Activated gamma-delta T cell treated with anti-CD3 and anti-CD28 coated beads, Interleukin-2, amount 50 U/mL, for 16 hours (primary cell): Measurements from ENCODE around the gene TMEM87B.
"Not testable (repeated sequence)": the region's sequence is repeated elsewhere in the genome, so short reads cannot be mapped to it uniquely, and the experiment has no call there.

Source experiments
- DNase-seq: peaks from one replicate; pipeline ENCODE4 v3.0.0-alpha.2; 2020; ENCODE audit warnings: low read depth

TMEM87B gene

GRCh38 chr2:112121682-112122254 lies 66.7 kb downstream of the TMEM87B start:
- peak; percentile 18 for DNase-seq

DNA sequence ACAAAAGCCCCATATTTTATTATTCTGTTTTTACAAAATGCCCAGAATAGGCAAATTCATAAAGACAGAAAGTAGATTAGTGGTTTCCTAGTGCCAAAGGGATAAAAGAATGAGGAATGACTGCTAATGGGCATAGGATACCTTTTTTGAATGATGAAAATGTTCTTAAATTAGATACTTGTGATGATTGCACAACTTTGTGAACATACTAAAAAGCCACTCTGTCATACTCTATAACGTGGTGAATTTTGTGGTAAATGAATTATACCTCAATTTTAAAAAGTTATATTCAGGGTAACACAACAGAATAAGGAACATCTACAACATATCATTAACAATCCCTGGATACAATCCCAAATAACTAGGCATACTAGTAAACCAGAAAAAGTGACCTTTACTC lies 74.0 kb downstream of the TMEM87B start:
- DNase-seq, result no peak

- DNase-seq, result no peak
Observed at GRCh38 chr2:112133344-112133743, 78.3 kb downstream of the TMEM87B start.

- no peak for DNase-seq
Observed at GRCh38 chr2:112134120-112134519, 79.1 kb downstream of the TMEM87B start.

DNA sequence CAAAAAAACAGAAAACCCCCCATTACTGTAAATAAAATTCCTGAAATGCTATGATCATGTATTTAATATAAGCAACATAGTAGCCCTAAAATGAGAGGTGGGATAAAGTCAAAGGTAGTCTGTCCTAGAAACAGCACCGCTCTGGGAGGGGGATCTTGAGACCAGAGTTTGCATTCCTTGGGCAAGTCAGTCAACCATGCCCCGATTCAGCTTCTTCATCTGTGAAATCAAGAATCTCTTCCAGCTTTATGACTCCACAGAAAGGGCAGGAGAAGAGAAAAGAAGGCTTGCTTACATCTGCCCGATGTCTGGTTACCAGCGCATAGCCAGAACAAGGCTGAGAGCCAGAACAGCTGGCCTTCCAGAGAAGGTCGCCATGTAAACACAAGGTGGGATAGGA lies 81.0 kb downstream of the TMEM87B start:
- DNase-seq, result no peak

- no peak for DNase-seq
Observed at GRCh38 chr2:112137516-112138158, 82.6 kb downstream of the TMEM87B start.

GRCh38 chr2:112138159-112139032 lies 83.3 kb downstream of the TMEM87B start, which contains the start of gene FBLN7:
Gene FBLN7, plus strand, starts transcription at chr2:112138385. Its CDS starts 271 bp downstream, at chr2:112138656.
- no peak for DNase-seq

GRCh38 chr2:112139033-112139614 lies 84.1 kb downstream of the TMEM87B start:
- not testable (repeated sequence) for DNase-seq

GRCh38 chr2:112139661-112140204 lies 84.7 kb downstream of the TMEM87B start:
- DNase-seq, result not testable (repeated sequence)

GRCh38 chr2:112140205-112140802 lies 85.2 kb downstream of the TMEM87B start:
- no peak for DNase-seq

DNA sequence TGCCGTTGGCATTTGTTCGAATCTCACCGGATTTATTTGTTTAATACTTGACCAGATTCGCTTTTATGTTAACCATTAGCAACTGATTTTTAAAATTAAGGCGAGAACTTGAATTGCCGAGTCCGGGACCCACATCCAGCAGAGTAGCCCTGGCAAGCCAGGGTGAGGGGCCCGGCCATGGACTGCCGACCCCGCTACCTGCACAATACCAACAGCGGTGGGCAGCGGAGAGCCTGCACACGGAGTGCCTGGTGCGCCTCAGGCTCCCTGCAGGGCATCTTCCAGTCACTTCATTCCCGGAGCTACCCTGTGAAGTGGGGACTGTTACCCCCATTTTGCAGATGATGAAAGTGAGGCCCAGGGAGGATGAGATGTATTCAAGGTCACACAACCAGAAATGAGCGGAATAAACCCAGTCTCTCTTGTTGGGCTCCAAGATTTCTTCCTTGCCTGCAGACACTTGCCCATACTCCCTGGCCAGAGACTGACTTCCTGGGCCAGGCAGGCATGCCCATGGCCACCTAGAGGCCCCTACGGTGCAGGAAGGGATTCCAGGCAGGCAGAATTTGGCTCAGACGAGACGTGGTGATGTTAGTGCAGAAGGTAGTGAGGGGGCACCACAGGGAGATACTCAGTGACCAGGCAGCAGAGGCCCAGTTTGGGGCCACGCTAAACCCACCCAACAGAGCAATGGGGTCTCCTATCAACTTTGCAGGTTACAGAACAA lies 86.0 kb downstream of the TMEM87B start:
- DNase-seq, result no peak

GRCh38 chr2:112141626-112142007 lies 86.5 kb downstream of the TMEM87B start:
- DNase-seq, result no peak

DNA sequence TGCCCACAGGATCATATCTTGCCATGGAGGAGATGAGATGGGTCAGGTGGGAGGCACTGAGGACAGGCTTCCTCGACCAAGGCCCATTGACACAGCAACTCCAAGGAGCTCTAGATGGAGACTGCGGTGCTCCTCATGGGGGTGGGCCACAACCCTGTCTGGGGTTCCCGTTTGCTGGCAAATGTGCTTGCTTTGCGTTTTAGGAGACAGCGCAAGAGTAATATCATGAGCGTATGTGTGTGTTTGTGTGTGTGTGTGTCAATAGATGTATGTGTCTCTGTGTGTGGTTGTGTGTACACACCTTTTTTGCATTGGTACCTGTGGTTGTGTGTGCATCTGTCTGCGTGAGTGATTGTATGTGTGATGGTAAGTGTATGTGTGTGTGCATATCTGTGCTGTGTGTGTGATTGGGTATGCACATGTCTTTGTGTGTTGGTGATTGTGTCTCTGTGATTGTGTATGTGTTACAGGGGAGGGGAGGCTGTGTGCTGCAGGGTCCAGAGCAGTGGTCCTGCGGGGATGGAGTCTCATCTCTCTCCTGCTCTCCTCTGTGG lies 87.5 kb downstream of the TMEM87B start:
- no peak for DNase-seq

GRCh38 chr2:112143150-112143549 lies 88.1 kb downstream of the TMEM87B start:
- no peak for DNase-seq

- no peak for DNase-seq
Observed at GRCh38 chr2:112144966-112145365, 89.9 kb downstream of the TMEM87B start.

DNA sequence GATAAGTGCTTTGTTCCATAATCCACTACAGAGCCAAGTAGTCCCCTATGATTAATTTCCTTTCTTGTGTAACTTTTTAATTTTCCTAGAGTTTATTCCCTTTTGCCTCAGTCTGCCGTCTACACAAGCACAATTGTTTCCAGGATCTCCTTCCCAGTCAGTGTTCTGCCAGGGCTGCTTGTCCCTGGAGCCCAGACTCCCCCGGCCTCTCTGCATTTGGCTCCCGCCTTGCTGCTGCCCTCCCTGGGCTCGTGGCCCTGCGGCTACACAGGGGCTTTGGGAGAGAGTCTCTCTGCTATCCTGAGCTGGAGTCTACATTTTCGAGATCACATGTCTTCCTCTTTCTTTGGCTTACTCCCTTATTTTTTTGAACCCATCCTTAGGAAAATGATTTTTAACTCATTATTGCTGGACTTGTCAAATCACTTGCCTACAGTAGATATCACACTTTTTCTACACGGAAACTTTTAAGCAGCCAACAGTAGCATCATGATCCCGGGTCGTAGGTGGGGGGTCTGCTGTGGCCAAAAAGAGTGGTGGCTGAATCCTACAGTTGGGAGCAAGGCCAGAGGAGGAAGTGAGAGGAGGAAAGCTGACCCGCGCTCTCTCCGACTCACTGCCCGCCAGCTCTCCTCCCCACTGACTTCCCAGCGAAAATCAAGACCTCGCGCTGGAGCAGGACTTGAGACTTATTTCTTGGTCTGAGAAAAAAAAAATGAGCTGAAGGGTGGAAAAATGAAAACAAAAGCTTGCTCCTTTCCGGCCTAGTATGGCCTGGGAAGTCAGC lies 92.5 kb downstream of the TMEM87B start:
- no peak for DNase-seq

DNA sequence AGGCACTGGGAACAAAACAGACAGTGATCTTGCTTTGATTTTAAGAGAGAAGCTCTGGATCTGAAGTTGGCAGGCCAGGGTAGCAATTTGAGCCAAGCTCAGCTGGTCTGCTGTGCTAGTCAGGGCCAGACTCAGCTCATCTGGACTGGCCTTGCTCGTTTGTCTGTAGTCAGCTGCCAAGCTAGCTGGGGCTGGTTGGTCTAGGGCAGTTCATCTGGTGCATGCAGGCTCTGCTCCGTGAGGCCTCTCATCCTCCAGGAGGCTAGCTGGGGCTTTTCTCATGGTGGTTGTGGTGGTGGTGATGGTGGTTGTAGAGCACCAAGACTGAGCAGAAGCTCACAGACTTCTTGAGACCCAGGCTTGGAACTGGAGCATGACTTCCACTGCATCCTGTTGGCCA lies 93.4 kb downstream of the TMEM87B start:
- no peak for DNase-seq

DNA sequence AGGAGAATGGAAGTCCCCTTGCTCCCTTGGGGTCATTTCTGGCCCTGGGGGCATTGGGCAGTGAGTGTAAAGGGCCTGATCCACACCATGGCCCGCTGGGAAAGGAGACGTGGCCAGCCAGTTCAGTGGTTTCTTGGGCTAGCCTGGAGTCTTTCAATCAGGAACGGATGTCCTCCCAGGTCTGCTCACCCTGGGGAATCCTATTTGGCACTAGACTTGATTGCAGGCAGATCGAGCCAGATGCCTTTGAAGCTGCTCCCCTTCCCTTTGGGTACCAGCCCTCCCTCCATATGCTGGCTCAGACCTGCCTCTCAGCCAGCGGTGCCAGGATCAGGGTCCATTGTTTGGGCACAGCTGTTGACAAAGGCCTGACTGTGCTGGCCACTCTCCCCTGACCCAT lies 94.1 kb downstream of the TMEM87B start:
- no peak for DNase-seq

DNA sequence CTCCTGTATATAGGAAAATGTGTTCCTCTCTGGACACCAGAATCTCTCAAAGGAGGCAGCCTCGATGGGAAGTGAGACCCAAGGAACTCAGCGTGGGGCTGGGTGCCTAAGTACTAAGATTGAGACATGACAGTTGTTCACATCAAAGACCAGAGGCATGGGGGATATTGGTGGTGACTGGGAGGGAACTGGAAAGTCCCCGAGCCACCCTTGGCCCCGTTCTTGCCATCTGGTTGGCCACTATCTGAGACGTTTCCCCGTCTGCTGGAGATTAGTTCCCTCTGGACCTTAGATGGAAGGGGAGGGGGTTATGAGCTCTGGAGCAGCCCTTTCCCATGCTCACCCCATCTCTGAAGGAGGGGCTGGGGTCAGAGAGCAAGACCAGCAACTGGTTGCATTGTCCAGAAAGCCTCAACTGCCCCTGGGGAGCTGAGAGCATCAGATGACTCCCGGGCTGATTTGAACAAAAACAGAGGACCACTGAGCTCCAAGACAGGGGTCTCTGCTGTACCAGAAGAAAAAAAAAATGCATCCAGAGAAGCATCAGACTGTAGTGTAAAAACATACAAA lies 94.9 kb downstream of the TMEM87B start:
- DNase-seq, result no peak

DNA sequence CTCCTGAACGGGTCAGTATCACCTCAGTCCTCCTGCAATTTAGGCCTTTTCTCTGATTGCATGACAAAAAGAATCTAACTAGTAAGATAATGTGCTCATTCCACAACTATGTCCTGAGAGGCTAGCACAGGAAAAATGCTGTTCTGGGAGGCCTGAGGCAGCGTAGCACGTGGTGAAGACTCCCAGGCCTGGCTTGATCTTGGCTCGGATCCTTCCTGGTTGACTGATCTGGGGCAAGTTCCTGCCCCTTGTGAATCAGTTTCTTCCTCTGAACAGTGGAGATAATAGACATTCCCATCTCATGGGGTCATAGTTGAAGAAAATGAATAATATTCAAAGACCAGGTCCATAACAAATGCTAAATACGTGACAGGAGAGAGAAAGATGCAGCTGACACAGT lies 95.4 kb downstream of the TMEM87B start:
- DNase-seq, result no peak
